Measurements from ENCODE around the gene ILF2. TPM values are rescaled to one million over a fixed set of nuclear protein-coding genes. Genes with fewer than 3 reads are reported as not detected.
A peak's percentile ranks its signal among the peaks of the same experiment; 100 is the strongest.

ILF2 gene
- total and polyA plus RNA-seq, 2 of the 13 experiments (the other 11 are each of a cell fraction or from before 2014, with no cell fraction given): 292 to 366 TPM

DNA sequence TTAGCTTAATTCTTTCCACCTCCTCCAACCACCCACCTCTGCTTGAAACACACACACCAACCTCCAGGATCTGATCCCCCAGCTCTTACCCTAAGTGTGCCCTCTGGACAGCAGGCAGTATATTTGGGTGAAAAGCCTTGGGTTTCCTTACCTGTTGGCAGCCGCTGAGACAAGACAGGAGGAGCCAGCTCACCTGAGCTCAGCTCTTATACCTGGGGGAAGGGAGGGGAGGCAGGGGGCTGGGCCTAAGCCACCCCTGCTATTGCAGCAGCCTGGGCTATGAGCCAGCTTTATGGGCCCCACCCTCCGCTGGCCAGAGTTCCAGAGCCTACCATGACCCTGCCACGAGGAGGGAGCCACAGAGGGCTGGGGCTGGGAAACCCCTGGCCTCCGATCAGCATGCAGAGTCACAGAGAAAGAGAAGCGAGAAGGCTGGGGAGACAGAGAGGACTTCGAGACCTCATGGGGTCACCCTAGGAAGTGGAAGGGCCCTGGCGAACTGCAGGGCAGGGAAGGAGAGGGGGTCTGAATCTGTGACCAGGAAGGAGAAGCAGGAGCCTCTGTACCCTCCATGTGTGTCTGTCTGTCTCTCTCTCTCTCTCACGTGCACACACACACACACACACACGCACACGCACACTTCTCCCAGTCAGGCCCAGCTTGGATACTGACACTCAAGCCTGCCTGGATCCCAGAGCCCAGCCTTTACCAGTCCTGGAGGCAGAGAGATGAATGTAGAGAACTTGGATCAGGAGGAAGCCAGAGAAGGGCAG is 54.5 kb downstream of the ILF2 start, which contains the start of gene S100A14 (continued):
- TF ChIP-seq, protein P1, sequence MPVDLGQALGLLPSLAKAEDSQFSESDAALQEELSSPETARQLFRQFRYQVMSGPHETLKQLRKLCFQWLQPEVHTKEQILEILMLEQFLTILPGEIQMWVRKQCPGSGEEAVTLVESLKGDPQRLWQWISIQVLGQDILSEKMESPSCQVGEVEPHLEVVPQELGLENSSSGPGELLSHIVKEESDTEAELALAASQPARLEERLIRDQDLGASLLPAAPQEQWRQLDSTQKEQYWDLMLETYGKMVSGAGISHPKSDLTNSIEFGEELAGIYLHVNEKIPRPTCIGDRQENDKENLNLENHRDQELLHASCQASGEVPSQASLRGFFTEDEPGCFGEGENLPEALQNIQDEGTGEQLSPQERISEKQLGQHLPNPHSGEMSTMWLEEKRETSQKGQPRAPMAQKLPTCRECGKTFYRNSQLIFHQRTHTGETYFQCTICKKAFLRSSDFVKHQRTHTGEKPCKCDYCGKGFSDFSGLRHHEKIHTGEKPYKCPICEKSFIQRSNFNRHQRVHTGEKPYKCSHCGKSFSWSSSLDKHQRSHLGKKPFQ (CRISPR knock-in tag; IDR thresholded peaks at IDR 0.05; ENCODE audit: insufficient replicate concordance): no peak
- TF ChIP-seq TP53 (CRISPR knock-in tag; conservative IDR thresholded peaks at IDR 0.05) (no peak), PATZ1 (CRISPR knock-in tag; IDR thresholded peaks at IDR 0.05) (peak; percentile 52; the same call in 1 of the 2 replicates), NFE2L2 (IDR thresholded peaks at IDR 0.05; ENCODE audit: low read length) (no peak), ZSCAN25 (CRISPR knock-in tag; IDR thresholded peaks at IDR 0.05) (no peak), GFI1 (CRISPR knock-in tag; IDR thresholded peaks at IDR 0.05; ENCODE audit: borderline replicate concordance) (no peak), NFYB (CRISPR knock-in tag; IDR thresholded peaks at IDR 0.05) (no peak), TOPORS (CRISPR knock-in tag; IDR thresholded peaks at IDR 0.05) (no peak), ZNF460 (CRISPR knock-in tag; IDR thresholded peaks at IDR 0.05; ENCODE audit: borderline replicate concordance) (no peak), U2AF2 (IDR thresholded peaks at IDR 0.05; ENCODE audit: low read depth, low read length) (no peak), GABPB1 (CRISPR knock-in tag; IDR thresholded peaks at IDR 0.05) (no peak), SYNCRIP (IDR thresholded peaks at IDR 0.05; ENCODE audit: insufficient read depth, low read depth, low read length) (no peak), YEATS2 (CRISPR knock-in tag; IDR thresholded peaks at IDR 0.05; ENCODE audit: borderline replicate concordance) (no peak), ARNT (IDR thresholded peaks at IDR 0.05) (no peak), MYPOP (CRISPR knock-in tag; IDR thresholded peaks at IDR 0.05) (no peak), EZH2 (conservative IDR thresholded peaks at IDR 0.05; ENCODE audit: low read depth, low read length) (no peak), NAIF1 (CRISPR knock-in tag; IDR thresholded peaks at IDR 0.05; ENCODE audit: borderline replicate concordance) (no peak), MAZ (IDR thresholded peaks at IDR 0.05; ENCODE audit: borderline replicate concordance, low read depth, low read length) (no peak), MAZ (CRISPR knock-in tag; IDR thresholded peaks at IDR 0.05; ENCODE audit: low read depth) (no peak), ZNF549 (CRISPR knock-in tag; IDR thresholded peaks at IDR 0.05) (no peak), ETV6 (CRISPR knock-in tag; conservative IDR thresholded peaks at IDR 0.05) (no peak), DBP (CRISPR knock-in tag; IDR thresholded peaks at IDR 0.05; ENCODE audit: not compliant biosample characterization) (no peak)
- TF ChIP-seq, protein P2, sequence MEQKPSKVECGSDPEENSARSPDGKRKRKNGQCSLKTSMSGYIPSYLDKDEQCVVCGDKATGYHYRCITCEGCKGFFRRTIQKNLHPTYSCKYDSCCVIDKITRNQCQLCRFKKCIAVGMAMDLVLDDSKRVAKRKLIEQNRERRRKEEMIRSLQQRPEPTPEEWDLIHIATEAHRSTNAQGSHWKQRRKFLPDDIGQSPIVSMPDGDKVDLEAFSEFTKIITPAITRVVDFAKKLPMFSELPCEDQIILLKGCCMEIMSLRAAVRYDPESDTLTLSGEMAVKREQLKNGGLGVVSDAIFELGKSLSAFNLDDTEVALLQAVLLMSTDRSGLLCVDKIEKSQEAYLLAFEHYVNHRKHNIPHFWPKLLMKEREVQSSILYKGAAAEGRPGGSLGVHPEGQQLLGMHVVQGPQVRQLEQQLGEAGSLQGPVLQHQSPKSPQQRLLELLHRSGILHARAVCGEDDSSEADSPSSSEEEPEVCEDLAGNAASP (CRISPR knock-in tag; IDR thresholded peaks at IDR 0.05; ENCODE audit: borderline replicate concordance): no peak
